ENCODE measurements around the gene DLX3.

Gene DLX3

GRCh38 chr17:49971199-49971847 is 23.7 kb downstream of the DLX3 start:
- no peak for DNase-seq

GRCh38 chr17:49970498-49970897 is 24.5 kb downstream of the DLX3 start:
- DNase-seq, result no peak

- no peak for DNase-seq
Measured at GRCh38 chr17:49969795-49970389, 25.1 kb downstream of the DLX3 start.

- no peak for DNase-seq
Measured at GRCh38 chr17:49969134-49969759, 25.8 kb downstream of the DLX3 start, which contains the start of gene DLX4. Gene DLX4, plus strand, starts transcription at chr17:49969190. Its CDS starts 279 bp downstream, at chr17:49969469.

- peak; percentile 89 for DNase-seq
Measured at GRCh38 chr17:49968405-49969133, 26.5 kb downstream of the DLX3 start.

- no peak for DNase-seq
Measured at GRCh38 chr17:49967621-49968404, 27.2 kb downstream of the DLX3 start.

- no peak for DNase-seq
Measured at GRCh38 chr17:49967205-49967604, 27.8 kb downstream of the DLX3 start.

- no peak for DNase-seq
Measured at GRCh38 chr17:49966767-49967166, 28.3 kb downstream of the DLX3 start.

GRCh38 chr17:49965524-49965909 is 29.5 kb downstream of the DLX3 start:
- DNase-seq, result no peak

GRCh38 chr17:49964769-49965523 is 30.1 kb downstream of the DLX3 start:
- no peak for DNase-seq

- DNase-seq, result no peak
Measured at GRCh38 chr17:49964303-49964768, 30.7 kb downstream of the DLX3 start.

GRCh38 chr17:49963626-49964302 is 31.3 kb downstream of the DLX3 start:
- no peak for DNase-seq

GRCh38 chr17:49963309-49963625 is 31.8 kb downstream of the DLX3 start:
- no peak for DNase-seq

- DNase-seq, result no peak
Measured at GRCh38 chr17:49962599-49963308, 32.3 kb downstream of the DLX3 start.

GRCh38 chr17:49959183-49959935 is 35.7 kb downstream of the DLX3 start:
- DNase-seq, result no peak

GRCh38 chr17:49958723-49959122 is 36.3 kb downstream of the DLX3 start:
- DNase-seq, result no peak

GRCh38 chr17:49957350-49957749 is 37.7 kb downstream of the DLX3 start:
- DNase-seq, result no peak

- DNase-seq, result no peak
Measured at GRCh38 chr17:49956780-49957179, 38.2 kb downstream of the DLX3 start.

GRCh38 chr17:49955157-49955556 is 39.9 kb downstream of the DLX3 start:
- DNase-seq, result no peak

- DNase-seq, result no peak
Measured at GRCh38 chr17:49952912-49953497, 42.0 kb downstream of the DLX3 start.
